Left renal pelvis (tissue), 4 donors: ENCODE measurements around the gene MEX3A. TPM values are rescaled to one million over a fixed set of nuclear protein-coding genes. Genes with fewer than 3 reads are reported as not detected.
"Not testable (repeated sequence)": the region's sequence is repeated elsewhere in the genome, so short reads cannot be mapped to it uniquely, and the experiment has no call there.

Experiments used
- DNase-seq, 4 donors: peaks; one replicate each; pipeline ENCODE4 v3.0.0-alpha.2; 2013; ENCODE audit warnings: low read depth in 4 of 4, low spot score in 3 of 4
- polyA plus RNA-seq, 4 donors: library from polyadenylated mRNA; unstranded; fragments of 120-200 nt; gene quantifications; one replicate each; pipeline ENCODE4 v1.2.1, GENCODE V29; 2013; ENCODE audit not compliant: insufficient read length in 4 of 4

The MEX3A gene
- polyA plus RNA-seq, 4 donors, result 40.9 to 46.9 (median 45.0) TPM

- no peak for DNase-seq
Measured at GRCh38 chr1:156056326-156056849, 25.9 kb downstream of the MEX3A start.

GRCh38 chr1:156055281-156056048 is 26.8 kb downstream of the MEX3A start:
- DNase-seq, result no peak

- peak; percentile 96 to 98 (median 98) for DNase-seq
Measured at GRCh38 chr1:156054500-156055280, 27.6 kb downstream of the MEX3A start, which contains the start of gene LAMTOR2. Gene LAMTOR2, plus strand, starts transcription at chr1:156054782. Its CDS starts 108 bp downstream, at chr1:156054890.

- peak; percentile 65 to 84 (median 77) for DNase-seq
Measured at GRCh38 chr1:156053768-156054499, 28.3 kb downstream of the MEX3A start, which contains the start of gene UBQLN4. Gene UBQLN4, minus strand, starts transcription at chr1:156053798. Its CDS starts 97 bp downstream, at chr1:156053701.

- peak in 2 of 4 donors; percentile 27 to 55 for DNase-seq
Measured at GRCh38 chr1:156052862-156053767, 29.1 kb downstream of the MEX3A start.

- DNase-seq, result no peak
Measured at GRCh38 chr1:156051011-156051725, 31.1 kb downstream of the MEX3A start.

- no peak for DNase-seq
Measured at GRCh38 chr1:156050376-156050775, 31.9 kb downstream of the MEX3A start.

- no peak for DNase-seq
Measured at GRCh38 chr1:156048663-156049258, 33.5 kb downstream of the MEX3A start.

- DNase-seq, result no peak
Measured at GRCh38 chr1:156045076-156045475, 37.2 kb downstream of the MEX3A start.

GRCh38 chr1:156042828-156043227 is 39.4 kb downstream of the MEX3A start:
- DNase-seq, result no peak

GRCh38 chr1:156034991-156035390 is 47.3 kb downstream of the MEX3A start:
- DNase-seq, result not testable (repeated sequence)

GRCh38 chr1:156033011-156033410 is 49.3 kb downstream of the MEX3A start:
- no peak for DNase-seq

GRCh38 chr1:156026588-156026987 is 55.7 kb downstream of the MEX3A start:
- DNase-seq, result no peak

GRCh38 chr1:156025876-156026275 is 56.4 kb downstream of the MEX3A start:
- DNase-seq, result no peak

GRCh38 chr1:156024801-156025200 is 57.5 kb downstream of the MEX3A start:
- no peak for DNase-seq
